SK-N-SH (cell line): ENCODE results near the gene PLEKHA8. TPM values are rescaled to one million over a fixed set of nuclear protein-coding genes. Genes with fewer than 3 reads are reported as not detected.

Source experiments
- CTCF ChIA-PET: fragments of 300-600, 350-600 bp; formaldehyde crosslinking; extraction: SDS; loops from one replicate; lab custom pipeline; 2021; lab: Yijun Ruan, JAX
- POLR2A ChIA-PET: fragments of 350-600 bp; sonication (Branson Sonifier 250); formaldehyde crosslinking; extraction: SDS; loops from one replicate; lab custom pipeline; 2020; ENCODE audit warnings: antibody characterized with exemption, inconsistent platforms; lab: Yijun Ruan, JAX
- DNase-seq: peaks from one replicate; pipeline ENCODE4 v3.0.0; 2012
- H2AFZ ChIP-seq: fragments of 200-600 bp; sonication (generic); 2 replicates; pipeline ENCODE4 v1.8.1; 2016; ENCODE audit warnings: antibody characterized with exemption, mild to moderate bottlenecking, low read depth
- H3F3A ChIP-seq: fragments of 200-600 bp; sonication (generic); replicated peaks from 2 replicates; pipeline ENCODE3; 2016; ENCODE audit warnings: antibody characterized with exemption, mild to moderate bottlenecking; ENCODE audit not compliant: insufficient read depth
- H3K27ac ChIP-seq, 2 experiments: fragments of 200-500 bp in 1 of 2; fragments of 200-600 bp in 1 of 2; sonication (Bioruptor generic) in 1 of 2; sonication (generic), shearing (Covaris generic) in 1 of 2; 2 replicates each; pipeline versions ENCODE4 v1.5.1 to v1.6.1; 2014 to 2016; ENCODE audit warnings: low read depth in 2 of 2, inconsistent platforms in 1 of 2, low read length in 1 of 2, mild to moderate bottlenecking in 1 of 2, mixed read lengths in 1 of 2
- H3K27me3 ChIP-seq: fragments of 200-600 bp; sonication (generic), shearing (Covaris generic); 2 replicates; pipeline ENCODE4 v1.6.1; 2016; ENCODE audit warnings: mixed run types; ENCODE audit not compliant: insufficient read depth
- H3K36me3 ChIP-seq, 2 experiments: fragments of 200-500 bp in 1 of 2; fragments of 200-600 bp in 1 of 2; sonication (Bioruptor generic) in 1 of 2; sonication (generic) in 1 of 2; replicated peaks in 1 of 2; 2 replicates each; pipeline versions ENCODE3 to v1.5.1; 2014 to 2016; ENCODE audit warnings: low read length in 1 of 2, mild to moderate bottlenecking in 1 of 2; ENCODE audit not compliant: insufficient read depth in 2 of 2, control insufficient read depth in 1 of 2
- H3K4me1 ChIP-seq, 2 experiments: fragments of 200-500 bp in 1 of 2; fragments of 200-600 bp in 1 of 2; sonication (Bioruptor generic) in 1 of 2; sonication (generic), shearing (Covaris generic) in 1 of 2; 2 replicates each; pipeline versions ENCODE4 v1.5.1 to v1.6.1; 2014 to 2016; ENCODE audit warnings: low read depth in 1 of 2, low read length in 1 of 2, mixed run types in 1 of 2; ENCODE audit not compliant: insufficient read depth in 2 of 2, control insufficient read depth in 1 of 2
- H3K4me2 ChIP-seq: fragments of 200-600 bp; sonication (generic), shearing (Covaris generic); 2 replicates; pipeline ENCODE4 v1.6.1; 2017; ENCODE audit warnings: mixed run types
- H3K4me3 ChIP-seq, 2 experiments: fragments of 200-500 bp in 1 of 2; fragments of 200-600 bp in 1 of 2; sonication (Bioruptor generic) in 1 of 2; sonication (generic), shearing (Covaris generic) in 1 of 2; 2 replicates each; pipeline versions ENCODE4 v1.5.1 to v1.8.1; 2014 to 2016; ENCODE audit warnings: low read depth in 2 of 2, inconsistent platforms in 1 of 2, low read length in 1 of 2, mild to moderate bottlenecking in 1 of 2, mixed read lengths in 1 of 2, moderate library complexity in 1 of 2
- H3K79me2 ChIP-seq: fragments of 200-600 bp; sonication (generic); 2 replicates; pipeline ENCODE4 v1.8.1; 2017; ENCODE audit warnings: mild to moderate bottlenecking; ENCODE audit not compliant: insufficient read depth
- H3K9ac ChIP-seq: fragments of 200-600 bp; sonication (generic); 2 replicates; pipeline ENCODE4 v1.6.1; 2017; ENCODE audit warnings: mixed run types
- H3K9me2 ChIP-seq: fragments of 200-600 bp; sonication (generic); 2 replicates; pipeline ENCODE4 v1.6.1; 2017; ENCODE audit warnings: mixed run types
- H3K9me3 ChIP-seq: fragments of 200-600 bp; sonication (generic); 2 replicates; pipeline ENCODE4 v1.6.1; 2017; ENCODE audit warnings: mixed run types, mild to moderate bottlenecking, moderate library complexity
- H4K20me1 ChIP-seq: fragments of 200-600 bp; sonication (generic); 2 replicates; pipeline ENCODE4 v1.6.1; 2017; ENCODE audit warnings: mild to moderate bottlenecking, mixed run types; ENCODE audit not compliant: insufficient read depth
- EP300 ChIP-seq, 2 experiments: IDR thresholded peaks; 2 replicates each; pipeline versions ENCODE4 v1.4.0 to v1.6.1; 2012; ENCODE audit warnings: borderline replicate concordance in 1 of 2, low read depth in 1 of 2, low read length in 1 of 2
- EZH2phosphoT487 ChIP-seq: fragments of 200-600 bp; sonication (generic); IDR thresholded peaks from 2 replicates; pipeline ENCODE4 v1.6.1; 2017; ENCODE audit warnings: low read depth, mixed run types, mild to moderate bottlenecking, antibody characterized with exemption, moderate library complexity, borderline replicate concordance
- FOSL2 ChIP-seq: IDR thresholded peaks from 2 replicates; pipeline ENCODE4 v1.4.0; 2012; ENCODE audit warnings: low read depth, mild to moderate bottlenecking, moderate library complexity, borderline replicate concordance
- JUND ChIP-seq: IDR thresholded peaks from 2 replicates; pipeline ENCODE4 v1.4.0; 2012
- MEF2A ChIP-seq: IDR thresholded peaks from 2 replicates; pipeline ENCODE4 v1.4.0; 2012; ENCODE audit warnings: low read depth, borderline replicate concordance
- MXI1 ChIP-seq: IDR thresholded peaks from 2 replicates; pipeline ENCODE4 v1.6.1; 2012; ENCODE audit warnings: mild to moderate bottlenecking, low read depth, low read length, improper control_type of control experiment
- NRF1 ChIP-seq: IDR thresholded peaks from 2 replicates; pipeline ENCODE4 v1.6.1; 2012; ENCODE audit warnings: low read depth, mild to moderate bottlenecking, low read length
- POLR2AphosphoS5 ChIP-seq: IDR thresholded peaks from 2 replicates; pipeline ENCODE4 v1.6.1; 2012; ENCODE audit warnings: low read depth, low read length
- RCOR1 ChIP-seq: fragments of 150-350 bp; IDR thresholded peaks from 2 replicates; pipeline ENCODE4 v1.6.1; 2017; ENCODE audit warnings: antibody characterized with exemption, low read length
- RFX5 ChIP-seq: IDR thresholded peaks from 2 replicates; pipeline ENCODE4 v1.6.1; 2012; ENCODE audit warnings: mild to moderate bottlenecking, improper control_type of control experiment, low read length
- RXRA ChIP-seq: IDR thresholded peaks from 2 replicates; pipeline ENCODE4 v1.4.0; 2012; ENCODE audit warnings: low read depth, mild to moderate bottlenecking, borderline replicate concordance
- TAF1 ChIP-seq: IDR thresholded peaks from 2 replicates; pipeline ENCODE4 v1.6.1; 2012; ENCODE audit warnings: low read depth, mild to moderate bottlenecking, low read length, moderate library complexity, borderline replicate concordance
- TCF12 ChIP-seq: IDR thresholded peaks from 2 replicates; pipeline ENCODE4 v1.4.0; 2012
- YY1 ChIP-seq: IDR thresholded peaks from 2 replicates; pipeline ENCODE4 v1.4.0; 2012; ENCODE audit warnings: low read depth, mild to moderate bottlenecking
- WGBS: methylation state at CpG from one replicate; pipeline ENCODE4 v1.1.6; 2017; ENCODE audit warnings: low lambda C conversion rate; 5-methylcytosine and 5-hydroxymethylcytosine counted together
- polyA plus RNA-seq, 3 experiments: library from polyadenylated mRNA; depleted of rRNA; stranded (reverse); fragments of >200 nt; gene quantifications; 2 replicates each; pipeline ENCODE4 v1.2.3, GENCODE V29; 2012
- TF ChIP-seq, protein P1 (sequence below): IDR thresholded peaks from 2 replicates; pipeline ENCODE4 v1.4.0; 2012; ENCODE audit warnings: low read depth, borderline replicate concordance
- TF ChIP-seq, protein P2 (sequence below): IDR thresholded peaks from 2 replicates; pipeline ENCODE4 v1.6.1; 2012; ENCODE audit warnings: mild to moderate bottlenecking, low read depth, low read length, moderate library complexity
- TF ChIP-seq, protein P3 (sequence below): IDR thresholded peaks from 2 replicates; pipeline ENCODE4; 2012
- TF ChIP-seq, protein P4 (sequence below): fragments of 150-350 bp; IDR thresholded peaks from 2 replicates; pipeline ENCODE4 v1.6.1; 2016; ENCODE audit warnings: mild to moderate bottlenecking, low read depth, low read length

Gene PLEKHA8
- polyA plus RNA-seq, 1 of the 3 experiments (the other 2 are of a cell fraction) = 4.9 TPM

DNA sequence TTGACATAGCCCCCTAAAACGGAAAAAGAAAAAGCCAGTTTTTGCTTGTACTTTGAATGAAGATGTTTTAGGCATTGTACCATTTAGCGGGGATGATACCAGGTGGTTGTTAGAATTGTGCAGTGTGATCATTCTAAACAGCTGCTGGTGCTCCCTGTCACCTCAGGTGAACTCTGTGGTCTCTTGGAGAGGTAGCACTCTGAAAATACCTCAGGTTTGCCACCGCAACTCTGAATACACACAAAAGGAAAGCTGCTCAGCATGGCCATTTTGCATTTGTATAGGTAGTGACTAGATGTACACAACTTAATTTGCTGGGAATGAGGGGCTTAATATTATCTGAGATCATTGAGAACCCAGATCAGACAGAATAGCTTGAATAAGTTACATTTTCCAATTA, 52.6 kb downstream of the PLEKHA8 start (continued):
- TF ChIP-seq MXI1 = no peak
- TF ChIP-seq EP300 (IDR thresholded peaks at IDR 0.05; ENCODE audit: borderline replicate concordance in 1 of 2, low read depth in 1 of 2, low read length in 1 of 2) = no peak
- no peak for TF ChIP-seq YY1
- TF ChIP-seq RFX5 = no peak
- no peak for TF ChIP-seq EZH2phosphoT487

DNA sequence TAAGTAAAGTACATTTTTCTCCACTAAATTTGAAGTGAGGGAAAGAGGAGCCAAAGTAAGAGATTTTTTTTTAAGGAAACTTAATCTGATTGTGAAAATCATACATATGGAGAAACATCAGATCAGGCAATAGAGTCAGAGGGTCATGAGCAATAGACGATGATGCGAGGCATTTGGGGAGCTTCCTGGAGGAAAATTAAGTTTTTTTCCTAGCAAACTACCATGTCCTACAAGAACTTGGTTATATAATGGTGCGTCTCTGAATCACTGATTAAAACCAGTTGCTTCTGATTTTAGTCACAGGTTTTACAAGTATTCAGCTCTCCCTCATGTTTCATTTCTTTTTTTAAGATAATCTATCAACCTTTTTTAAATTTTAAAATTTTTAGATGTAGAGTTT, 54.5 kb downstream of the PLEKHA8 start:
- H3F3A ChIP-seq = no peaks in the 10 kb centered on the region
- DNase-seq = no peak
- H3K4me2 ChIP-seq = no peak overlapping the region
- peaks cover 8 to 74% of the 10 kb centered on the region in 2 experiments for H3K36me3 ChIP-seq
- no peaks in the 10 kb centered on the region for H4K20me1 ChIP-seq
- peaks cover 0 to 4% of the 10 kb centered on the region in 2 experiments; a peak in 2 of 4 replicates for H3K4me1 ChIP-seq
- H3K9me2 ChIP-seq = no peaks in the 10 kb centered on the region
- no peak overlapping the region for H3K4me3 ChIP-seq
- WGBS = 53% methylated on average over 3 of the region's 3 CpGs
- POLR2A ChIA-PET = no interaction called here
- no peak overlapping the region for H3K9ac ChIP-seq
- no peaks in the 10 kb centered on the region for H3K79me2 ChIP-seq
- H2AFZ ChIP-seq = no peak overlapping the region
- H3K9me3 ChIP-seq = no peaks in the 10 kb centered on the region
- TF ChIP-seq, protein P1, sequence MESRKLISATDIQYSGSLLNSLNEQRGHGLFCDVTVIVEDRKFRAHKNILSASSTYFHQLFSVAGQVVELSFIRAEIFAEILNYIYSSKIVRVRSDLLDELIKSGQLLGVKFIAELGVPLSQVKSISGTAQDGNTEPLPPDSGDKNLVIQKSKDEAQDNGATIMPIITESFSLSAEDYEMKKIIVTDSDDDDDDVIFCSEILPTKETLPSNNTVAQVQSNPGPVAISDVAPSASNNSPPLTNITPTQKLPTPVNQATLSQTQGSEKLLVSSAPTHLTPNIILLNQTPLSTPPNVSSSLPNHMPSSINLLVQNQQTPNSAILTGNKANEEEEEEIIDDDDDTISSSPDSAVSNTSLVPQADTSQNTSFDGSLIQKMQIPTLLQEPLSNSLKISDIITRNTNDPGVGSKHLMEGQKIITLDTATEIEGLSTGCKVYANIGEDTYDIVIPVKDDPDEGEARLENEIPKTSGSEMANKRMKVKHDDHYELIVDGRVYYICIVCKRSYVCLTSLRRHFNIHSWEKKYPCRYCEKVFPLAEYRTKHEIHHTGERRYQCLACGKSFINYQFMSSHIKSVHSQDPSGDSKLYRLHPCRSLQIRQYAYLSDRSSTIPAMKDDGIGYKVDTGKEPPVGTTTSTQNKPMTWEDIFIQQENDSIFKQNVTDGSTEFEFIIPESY = no peak
- TF ChIP-seq TCF12 = 0 out of 2 replicates have a peak, but pooled peaks have one; percentile 28
- TF ChIP-seq, all 33 proteins: peak for 1
- Histone ChIP-seq H3K27me3 (no peaks in the 10 kb centered on the region), H3K27ac (peak overlapping the region in 1 of 2 experiments; percentile 2; a peak in 1 of 4 replicates)
- CTCF ChIA-PET = interaction anchor here (1.9 to 13.9 kb wide), 2 partner anchors 9 to 21 kb away, joined by 6 to 155 read pairs; no protein-coding TSS in a partner anchor

DNA sequence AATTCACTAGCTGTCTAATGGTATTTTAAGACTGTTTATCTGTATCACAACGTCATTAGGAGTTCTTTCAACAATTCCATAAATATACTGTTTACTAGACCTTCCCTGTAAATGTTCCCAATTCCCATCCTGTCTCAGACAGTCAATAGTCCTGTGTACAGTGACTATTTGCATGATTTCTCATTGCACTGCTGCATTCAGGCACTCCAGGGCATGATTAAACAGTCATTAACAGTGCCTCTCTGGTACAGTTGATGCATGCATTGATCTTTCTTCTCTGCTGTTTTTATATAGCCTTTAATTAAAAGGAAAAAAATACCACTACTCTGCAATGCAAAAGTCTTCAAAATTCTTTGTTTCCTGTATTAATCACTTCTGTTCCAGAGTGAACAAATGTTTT, 55.1 kb downstream of the PLEKHA8 start:
- Histone ChIP-seq H3K4me3 (no peak overlapping the region), H4K20me1 (no peaks in the 10 kb centered on the region), H3K27me3 (no peaks in the 10 kb centered on the region), H2AFZ (no peak overlapping the region), H3K36me3 (peaks cover 8 to 72% of the 10 kb centered on the region in 2 experiments), H3K27ac (no peak overlapping the region; a peak in 1 of 4 replicates), H3K4me2 (no peak overlapping the region), H3K9me3 (no peaks in the 10 kb centered on the region), H3K9me2 (no peaks in the 10 kb centered on the region), H3K79me2 (no peaks in the 10 kb centered on the region), H3F3A (no peaks in the 10 kb centered on the region), H3K9ac (no peak overlapping the region), H3K4me1 (peaks cover 0 to 4% of the 10 kb centered on the region in 2 experiments; a peak in 2 of 4 replicates)
- DNase-seq = no peak
- ChIA-PET CTCF (interaction anchor here (1.9 to 13.9 kb wide), 2 partner anchors 9 to 21 kb away, joined by 6 to 155 read pairs; no protein-coding TSS in a partner anchor), POLR2A (no interaction called here)
- WGBS = 77% methylated on average over 1 of the region's 1 CpG
- TF ChIP-seq, protein P2, sequence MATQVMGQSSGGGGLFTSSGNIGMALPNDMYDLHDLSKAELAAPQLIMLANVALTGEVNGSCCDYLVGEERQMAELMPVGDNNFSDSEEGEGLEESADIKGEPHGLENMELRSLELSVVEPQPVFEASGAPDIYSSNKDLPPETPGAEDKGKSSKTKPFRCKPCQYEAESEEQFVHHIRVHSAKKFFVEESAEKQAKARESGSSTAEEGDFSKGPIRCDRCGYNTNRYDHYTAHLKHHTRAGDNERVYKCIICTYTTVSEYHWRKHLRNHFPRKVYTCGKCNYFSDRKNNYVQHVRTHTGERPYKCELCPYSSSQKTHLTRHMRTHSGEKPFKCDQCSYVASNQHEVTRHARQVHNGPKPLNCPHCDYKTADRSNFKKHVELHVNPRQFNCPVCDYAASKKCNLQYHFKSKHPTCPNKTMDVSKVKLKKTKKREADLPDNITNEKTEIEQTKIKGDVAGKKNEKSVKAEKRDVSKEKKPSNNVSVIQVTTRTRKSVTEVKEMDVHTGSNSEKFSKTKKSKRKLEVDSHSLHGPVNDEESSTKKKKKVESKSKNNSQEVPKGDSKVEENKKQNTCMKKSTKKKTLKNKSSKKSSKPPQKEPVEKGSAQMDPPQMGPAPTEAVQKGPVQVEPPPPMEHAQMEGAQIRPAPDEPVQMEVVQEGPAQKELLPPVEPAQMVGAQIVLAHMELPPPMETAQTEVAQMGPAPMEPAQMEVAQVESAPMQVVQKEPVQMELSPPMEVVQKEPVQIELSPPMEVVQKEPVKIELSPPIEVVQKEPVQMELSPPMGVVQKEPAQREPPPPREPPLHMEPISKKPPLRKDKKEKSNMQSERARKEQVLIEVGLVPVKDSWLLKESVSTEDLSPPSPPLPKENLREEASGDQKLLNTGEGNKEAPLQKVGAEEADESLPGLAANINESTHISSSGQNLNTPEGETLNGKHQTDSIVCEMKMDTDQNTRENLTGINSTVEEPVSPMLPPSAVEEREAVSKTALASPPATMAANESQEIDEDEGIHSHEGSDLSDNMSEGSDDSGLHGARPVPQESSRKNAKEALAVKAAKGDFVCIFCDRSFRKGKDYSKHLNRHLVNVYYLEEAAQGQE = no peak
- TF ChIP-seq TAF1 (no peak), JUND (no peak), FOSL2 (no peak), POLR2AphosphoS5 (no peak), RXRA (no peak), NRF1 (no peak), RCOR1 (no peak), MEF2A (no peak)
- TF ChIP-seq, protein P3, sequence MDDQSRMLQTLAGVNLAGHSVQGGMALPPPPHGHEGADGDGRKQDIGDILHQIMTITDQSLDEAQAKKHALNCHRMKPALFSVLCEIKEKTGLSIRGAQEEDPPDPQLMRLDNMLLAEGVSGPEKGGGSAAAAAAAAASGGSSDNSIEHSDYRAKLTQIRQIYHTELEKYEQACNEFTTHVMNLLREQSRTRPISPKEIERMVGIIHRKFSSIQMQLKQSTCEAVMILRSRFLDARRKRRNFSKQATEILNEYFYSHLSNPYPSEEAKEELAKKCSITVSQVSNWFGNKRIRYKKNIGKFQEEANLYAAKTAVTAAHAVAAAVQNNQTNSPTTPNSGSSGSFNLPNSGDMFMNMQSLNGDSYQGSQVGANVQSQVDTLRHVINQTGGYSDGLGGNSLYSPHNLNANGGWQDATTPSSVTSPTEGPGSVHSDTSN = no peak
- TF ChIP-seq, protein P4, sequence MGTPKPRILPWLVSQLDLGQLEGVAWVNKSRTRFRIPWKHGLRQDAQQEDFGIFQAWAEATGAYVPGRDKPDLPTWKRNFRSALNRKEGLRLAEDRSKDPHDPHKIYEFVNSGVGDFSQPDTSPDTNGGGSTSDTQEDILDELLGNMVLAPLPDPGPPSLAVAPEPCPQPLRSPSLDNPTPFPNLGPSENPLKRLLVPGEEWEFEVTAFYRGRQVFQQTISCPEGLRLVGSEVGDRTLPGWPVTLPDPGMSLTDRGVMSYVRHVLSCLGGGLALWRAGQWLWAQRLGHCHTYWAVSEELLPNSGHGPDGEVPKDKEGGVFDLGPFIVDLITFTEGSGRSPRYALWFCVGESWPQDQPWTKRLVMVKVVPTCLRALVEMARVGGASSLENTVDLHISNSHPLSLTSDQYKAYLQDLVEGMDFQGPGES = no peak
